Vagina (tissue), 2 donors: ENCODE measurements around the gene MRPL18. TPM values are rescaled to one million over a fixed set of nuclear protein-coding genes. Genes with fewer than 3 reads are reported as not detected.
"Not testable (repeated sequence)": the region's sequence is repeated elsewhere in the genome, so short reads cannot be mapped to it uniquely, and the experiment has no call there.

Experiments
- DNase-seq, 2 donors: peaks; one replicate each; pipeline ENCODE4 v3.0.0-alpha.2; 2017; ENCODE audit errors: extremely low spot score in 2 of 2
- H3K27ac ChIP-seq: fragments of 200-600 bp; sonication (generic); one replicate; pipeline ENCODE4 v1.5.1; 2019
- H3K27me3 ChIP-seq: fragments of 200-600 bp; sonication (generic); one replicate; pipeline ENCODE4 v1.5.1; 2019
- H3K36me3 ChIP-seq, 2 donors: fragments of 200-600 bp; sonication (generic); one replicate each; pipeline ENCODE4 v1.5.1; 2017 to 2019
- H3K4me1 ChIP-seq: fragments of 200-600 bp; sonication (generic); one replicate; pipeline ENCODE4 v1.5.1; 2019
- H3K4me3 ChIP-seq, 2 donors: fragments of 200-600 bp; sonication (generic); 1 replicate in 1 of 2; 2 replicates in 1 of 2; pipeline ENCODE4 v1.5.1; 2016 to 2019
- H3K9me3 ChIP-seq: fragments of 200-600 bp; sonication (generic); one replicate; pipeline ENCODE4 v1.5.1; 2019
- CTCF ChIP-seq, 3 experiments: fragments of 450-650 bp in 2 of 3; fragments of 200-600 bp in 1 of 3; sonication (generic) in 1 of 3; IDR thresholded peaks; one replicate each; pipeline ENCODE4 v1.5.1; 2017 to 2019; ENCODE audit warnings: antibody characterized with exemption in 3 of 3, mild to moderate bottlenecking in 2 of 3, moderate library complexity in 2 of 3
- POLR2A ChIP-seq, 2 donors: fragments of 450-650 bp; IDR thresholded peaks; one replicate each; pipeline ENCODE4 v1.6.1; 2017; ENCODE audit warnings: antibody characterized with exemption in 2 of 2, mild to moderate bottlenecking in 2 of 2, moderate library complexity in 2 of 2
- POLR2AphosphoS5 ChIP-seq, 2 donors: sonication (generic); formaldehyde crosslinking; IDR thresholded peaks; one replicate each; pipeline ENCODE4 v1.9.0; 2017; ENCODE audit warnings: antibody characterized with exemption in 2 of 2, mild to moderate bottlenecking in 2 of 2, low read depth in 1 of 2; ENCODE audit not compliant: insufficient read depth in 1 of 2
- intact Hi-C: fragments of 100-400 bp; cut with DNase I; formaldehyde crosslinking; loops from one replicate; pipeline ENCODE4 v1.15.1; 2023
- total RNA-seq: library from RNA; depleted of rRNA; stranded (reverse); fragments of >200 nt; gene quantifications from one replicate; pipeline ENCODE4 v1.2.3, GENCODE V29; 2016

The MRPL18 gene
- total RNA-seq, 1 donor from 2014 or later = 58.7 TPM

- Histone ChIP-seq H3K36me3 (no peaks in the 10 kb centered on the region), H3K4me3 (no peak overlapping the region), H3K9me3 (no peaks in the 10 kb centered on the region), H3K27me3 (no peaks in the 10 kb centered on the region), H3K4me1 (no peaks in the 10 kb centered on the region), H3K27ac (no peak overlapping the region)
- intact Hi-C loops = no loop called here
- TF ChIP-seq POLR2A (IDR thresholded peaks at IDR 0.05) = no peak
- no peak for TF ChIP-seq CTCF (IDR thresholded peaks at IDR 0.05)
- TF ChIP-seq POLR2AphosphoS5 (IDR thresholded peaks at IDR 0.05; ENCODE audit: insufficient read depth in 1 of 2, low read depth in 1 of 2) = no peak
- no peak for DNase-seq
Observed at GRCh38 chr6:159807150-159807858, 17.0 kb downstream of the MRPL18 start.

DNA sequence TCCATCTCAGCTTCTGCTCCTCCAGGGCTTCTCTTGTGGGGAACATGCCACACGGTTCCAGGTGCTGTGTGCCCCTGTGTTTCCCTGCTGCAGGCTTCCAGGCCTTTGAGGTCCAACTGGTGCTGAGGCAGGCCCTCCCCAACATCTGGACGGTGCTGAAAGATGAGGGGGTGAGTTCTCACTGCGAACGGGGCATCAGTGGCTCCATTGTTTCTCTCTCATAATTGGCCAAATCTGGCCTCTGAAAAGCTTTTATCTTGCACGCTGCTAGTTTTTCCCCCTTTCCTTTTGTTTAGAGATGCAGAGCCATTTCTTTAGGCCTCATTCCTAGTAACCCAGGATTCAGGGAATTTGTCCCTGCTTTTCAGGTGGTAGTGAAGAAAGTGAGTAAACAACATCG, 18.4 kb downstream of the MRPL18 start:
- no peak overlapping the region for H3K4me3 ChIP-seq
- no peak for DNase-seq

GRCh38 chr6:159809149-159809548, 18.9 kb downstream of the MRPL18 start:
- Histone ChIP-seq H3K9me3 (no peaks in the 10 kb centered on the region), H3K36me3 (no peaks in the 10 kb centered on the region), H3K27me3 (no peaks in the 10 kb centered on the region), H3K4me3 (no peak overlapping the region), H3K27ac (no peak overlapping the region), H3K4me1 (no peaks in the 10 kb centered on the region)
- intact Hi-C loops = no loop called here
- TF ChIP-seq POLR2AphosphoS5 (IDR thresholded peaks at IDR 0.05; ENCODE audit: insufficient read depth in 1 of 2, low read depth in 1 of 2) (no peak), CTCF (IDR thresholded peaks at IDR 0.05) (no peak), POLR2A (IDR thresholded peaks at IDR 0.05) (no peak)
- DNase-seq = no peak

More for the DNA sequence above, 18.4 kb downstream of the MRPL18 start:
- H3K27ac ChIP-seq = no peak overlapping the region
- no peaks in the 10 kb centered on the region for H3K36me3 ChIP-seq
- intact Hi-C loops = no loop called here
- H3K27me3 ChIP-seq = no peaks in the 10 kb centered on the region
- TF ChIP-seq POLR2AphosphoS5 (IDR thresholded peaks at IDR 0.05; ENCODE audit: insufficient read depth in 1 of 2, low read depth in 1 of 2) (no peak), POLR2A (IDR thresholded peaks at IDR 0.05) (no peak), CTCF (IDR thresholded peaks at IDR 0.05) (no peak)
- no peaks in the 10 kb centered on the region for H3K9me3 ChIP-seq
- no peaks in the 10 kb centered on the region for H3K4me1 ChIP-seq

DNA sequence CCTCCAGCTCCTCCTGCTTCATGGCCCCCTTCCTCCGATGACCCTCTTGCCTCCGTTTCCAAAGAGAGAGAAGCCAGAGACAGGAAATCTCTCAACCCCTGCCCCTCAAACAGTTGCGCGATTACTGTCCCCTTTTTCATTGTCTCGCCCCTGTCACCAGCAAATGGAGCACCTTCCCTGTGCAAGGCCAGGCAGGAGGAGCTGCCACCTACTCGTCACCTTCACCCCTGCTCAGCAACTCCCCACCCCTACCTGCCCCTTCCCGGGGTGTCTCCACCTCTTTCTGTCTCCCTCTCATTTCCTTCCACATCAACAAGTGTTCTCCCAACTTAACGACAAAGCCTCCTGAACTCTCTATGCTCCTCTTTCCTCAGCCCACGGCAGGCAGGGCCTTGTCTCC, 23.5 kb downstream of the MRPL18 start:
- TF ChIP-seq POLR2AphosphoS5 (IDR thresholded peaks at IDR 0.05; ENCODE audit: insufficient read depth in 1 of 2, low read depth in 1 of 2) (no peak), CTCF (IDR thresholded peaks at IDR 0.05) (no peak), POLR2A (IDR thresholded peaks at IDR 0.05) (no peak)
- intact Hi-C loops = no loop called here
- DNase-seq = no peak
- Histone ChIP-seq H3K4me3 (no peak overlapping the region), H3K36me3 (no peaks in the 10 kb centered on the region), H3K9me3 (no peaks in the 10 kb centered on the region), H3K27ac (no peak overlapping the region), H3K4me1 (no peaks in the 10 kb centered on the region), H3K27me3 (no peaks in the 10 kb centered on the region)

- Histone ChIP-seq H3K4me1 (no peaks in the 10 kb centered on the region), H3K27ac (no peak overlapping the region), H3K9me3 (no peaks in the 10 kb centered on the region), H3K27me3 (no peaks in the 10 kb centered on the region), H3K4me3 (no peak overlapping the region), H3K36me3 (no peaks in the 10 kb centered on the region)
- DNase-seq = no peak
- TF ChIP-seq CTCF (IDR thresholded peaks at IDR 0.05) (no peak), POLR2A (IDR thresholded peaks at IDR 0.05) (no peak), POLR2AphosphoS5 (IDR thresholded peaks at IDR 0.05; ENCODE audit: insufficient read depth in 1 of 2, low read depth in 1 of 2) (no peak)
- intact Hi-C loops = no loop called here
Observed at GRCh38 chr6:159815410-159815809, 25.1 kb downstream of the MRPL18 start.

- H3K27me3 ChIP-seq, intact Hi-C loops: not testable (repeated sequence)
Observed at GRCh38 chr6:159816775-159817174, 26.5 kb downstream of the MRPL18 start.

More at GRCh38 chr6:159816775-159817174, 26.5 kb downstream of the MRPL18 start:
- not testable (repeated sequence) for H3K27ac ChIP-seq, H3K36me3 ChIP-seq, DNase-seq, H3K9me3 ChIP-seq, H3K4me1 ChIP-seq, H3K4me3 ChIP-seq
